ENCODE measurements around the gene SLC17A7. TPM values are rescaled to one million over a fixed set of nuclear protein-coding genes. Genes with fewer than 3 reads are reported as not detected.

Gene SLC17A7
- total and polyA plus RNA-seq, 9 of the 15 experiments (the other 6 are each of a cell fraction or from before 2014, with no cell fraction given), result 1.1 to 15.7 (median 2.4) TPM

DNA sequence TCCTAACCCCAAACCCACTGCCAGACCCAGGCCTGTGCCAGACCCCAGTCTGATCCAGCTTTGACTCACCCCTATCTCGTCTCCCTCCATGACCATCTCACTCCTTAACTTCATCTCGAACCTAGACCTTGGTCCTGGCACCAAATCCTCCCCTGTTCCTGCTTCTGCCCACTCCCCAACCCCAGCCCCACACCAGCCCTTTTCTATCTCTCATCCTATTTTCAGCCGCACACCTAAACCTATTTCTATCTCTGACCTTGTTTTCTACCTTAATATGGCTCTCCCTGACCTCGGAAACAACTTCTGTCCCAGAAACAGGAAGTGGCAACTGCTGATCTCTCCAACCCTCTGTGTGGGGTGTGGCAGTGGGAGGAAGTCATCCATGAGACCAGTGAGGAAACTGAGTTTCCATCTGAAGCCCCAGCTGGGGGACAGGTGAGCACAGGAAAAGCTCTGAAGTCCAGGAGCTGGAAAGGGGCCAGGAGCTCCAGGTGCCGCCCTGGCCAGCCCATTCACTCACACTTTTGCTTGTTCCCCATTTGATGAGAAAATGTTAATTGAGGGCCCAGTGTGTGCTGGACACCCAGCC is 31.8 kb downstream of the SLC17A7 start (continued):
- no peak for TF ChIP-seq PHB (CRISPR knock-in tag; IDR thresholded peaks at IDR 0.05)
- TF ChIP-seq, protein P1, sequence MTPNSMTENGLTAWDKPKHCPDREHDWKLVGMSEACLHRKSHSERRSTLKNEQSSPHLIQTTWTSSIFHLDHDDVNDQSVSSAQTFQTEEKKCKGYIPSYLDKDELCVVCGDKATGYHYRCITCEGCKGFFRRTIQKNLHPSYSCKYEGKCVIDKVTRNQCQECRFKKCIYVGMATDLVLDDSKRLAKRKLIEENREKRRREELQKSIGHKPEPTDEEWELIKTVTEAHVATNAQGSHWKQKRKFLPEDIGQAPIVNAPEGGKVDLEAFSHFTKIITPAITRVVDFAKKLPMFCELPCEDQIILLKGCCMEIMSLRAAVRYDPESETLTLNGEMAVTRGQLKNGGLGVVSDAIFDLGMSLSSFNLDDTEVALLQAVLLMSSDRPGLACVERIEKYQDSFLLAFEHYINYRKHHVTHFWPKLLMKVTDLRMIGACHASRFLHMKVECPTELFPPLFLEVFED (CRISPR knock-in tag; conservative IDR thresholded peaks at IDR 0.05), result 0 out of 2 replicates have a peak, but pooled peaks have one; percentile 61
- TF ChIP-seq, protein P2, sequence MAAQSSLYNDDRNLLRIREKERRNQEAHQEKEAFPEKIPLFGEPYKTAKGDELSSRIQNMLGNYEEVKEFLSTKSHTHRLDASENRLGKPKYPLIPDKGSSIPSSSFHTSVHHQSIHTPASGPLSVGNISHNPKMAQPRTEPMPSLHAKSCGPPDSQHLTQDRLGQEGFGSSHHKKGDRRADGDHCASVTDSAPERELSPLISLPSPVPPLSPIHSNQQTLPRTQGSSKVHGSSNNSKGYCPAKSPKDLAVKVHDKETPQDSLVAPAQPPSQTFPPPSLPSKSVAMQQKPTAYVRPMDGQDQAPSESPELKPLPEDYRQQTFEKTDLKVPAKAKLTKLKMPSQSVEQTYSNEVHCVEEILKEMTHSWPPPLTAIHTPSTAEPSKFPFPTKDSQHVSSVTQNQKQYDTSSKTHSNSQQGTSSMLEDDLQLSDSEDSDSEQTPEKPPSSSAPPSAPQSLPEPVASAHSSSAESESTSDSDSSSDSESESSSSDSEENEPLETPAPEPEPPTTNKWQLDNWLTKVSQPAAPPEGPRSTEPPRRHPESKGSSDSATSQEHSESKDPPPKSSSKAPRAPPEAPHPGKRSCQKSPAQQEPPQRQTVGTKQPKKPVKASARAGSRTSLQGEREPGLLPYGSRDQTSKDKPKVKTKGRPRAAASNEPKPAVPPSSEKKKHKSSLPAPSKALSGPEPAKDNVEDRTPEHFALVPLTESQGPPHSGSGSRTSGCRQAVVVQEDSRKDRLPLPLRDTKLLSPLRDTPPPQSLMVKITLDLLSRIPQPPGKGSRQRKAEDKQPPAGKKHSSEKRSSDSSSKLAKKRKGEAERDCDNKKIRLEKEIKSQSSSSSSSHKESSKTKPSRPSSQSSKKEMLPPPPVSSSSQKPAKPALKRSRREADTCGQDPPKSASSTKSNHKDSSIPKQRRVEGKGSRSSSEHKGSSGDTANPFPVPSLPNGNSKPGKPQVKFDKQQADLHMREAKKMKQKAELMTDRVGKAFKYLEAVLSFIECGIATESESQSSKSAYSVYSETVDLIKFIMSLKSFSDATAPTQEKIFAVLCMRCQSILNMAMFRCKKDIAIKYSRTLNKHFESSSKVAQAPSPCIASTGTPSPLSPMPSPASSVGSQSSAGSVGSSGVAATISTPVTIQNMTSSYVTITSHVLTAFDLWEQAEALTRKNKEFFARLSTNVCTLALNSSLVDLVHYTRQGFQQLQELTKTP (IDR thresholded peaks at IDR 0.05; ENCODE audit: low read depth in 1 of 2, partially characterized antibody in 2 of 2), result no peak
- peak; percentile 34; the same call in 1 of the 2 replicates for TF ChIP-seq EHMT2 (IDR thresholded peaks at IDR 0.05)
- no peak for TF ChIP-seq RBM34 (IDR thresholded peaks at IDR 0.05; ENCODE audit: borderline replicate concordance, insufficient read depth, low read length)
- TF ChIP-seq, protein P3, sequence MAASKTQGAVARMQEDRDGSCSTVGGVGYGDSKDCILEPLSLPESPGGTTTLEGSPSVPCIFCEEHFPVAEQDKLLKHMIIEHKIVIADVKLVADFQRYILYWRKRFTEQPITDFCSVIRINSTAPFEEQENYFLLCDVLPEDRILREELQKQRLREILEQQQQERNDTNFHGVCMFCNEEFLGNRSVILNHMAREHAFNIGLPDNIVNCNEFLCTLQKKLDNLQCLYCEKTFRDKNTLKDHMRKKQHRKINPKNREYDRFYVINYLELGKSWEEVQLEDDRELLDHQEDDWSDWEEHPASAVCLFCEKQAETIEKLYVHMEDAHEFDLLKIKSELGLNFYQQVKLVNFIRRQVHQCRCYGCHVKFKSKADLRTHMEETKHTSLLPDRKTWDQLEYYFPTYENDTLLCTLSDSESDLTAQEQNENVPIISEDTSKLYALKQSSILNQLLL (CRISPR knock-in tag; IDR thresholded peaks at IDR 0.05; ENCODE audit: borderline replicate concordance), result no peak
- no peak for TF ChIP-seq PHF8 (IDR thresholded peaks at IDR 0.05; ENCODE audit: borderline replicate concordance, low read length)
- TF ChIP-seq SUPT5H (IDR thresholded peaks at IDR 0.05), result peak; percentile 52
- TF ChIP-seq TCF7L2 (IDR thresholded peaks at IDR 0.05; ENCODE audit: low read depth, low read length), result no peak
- TF ChIP-seq, protein P4, sequence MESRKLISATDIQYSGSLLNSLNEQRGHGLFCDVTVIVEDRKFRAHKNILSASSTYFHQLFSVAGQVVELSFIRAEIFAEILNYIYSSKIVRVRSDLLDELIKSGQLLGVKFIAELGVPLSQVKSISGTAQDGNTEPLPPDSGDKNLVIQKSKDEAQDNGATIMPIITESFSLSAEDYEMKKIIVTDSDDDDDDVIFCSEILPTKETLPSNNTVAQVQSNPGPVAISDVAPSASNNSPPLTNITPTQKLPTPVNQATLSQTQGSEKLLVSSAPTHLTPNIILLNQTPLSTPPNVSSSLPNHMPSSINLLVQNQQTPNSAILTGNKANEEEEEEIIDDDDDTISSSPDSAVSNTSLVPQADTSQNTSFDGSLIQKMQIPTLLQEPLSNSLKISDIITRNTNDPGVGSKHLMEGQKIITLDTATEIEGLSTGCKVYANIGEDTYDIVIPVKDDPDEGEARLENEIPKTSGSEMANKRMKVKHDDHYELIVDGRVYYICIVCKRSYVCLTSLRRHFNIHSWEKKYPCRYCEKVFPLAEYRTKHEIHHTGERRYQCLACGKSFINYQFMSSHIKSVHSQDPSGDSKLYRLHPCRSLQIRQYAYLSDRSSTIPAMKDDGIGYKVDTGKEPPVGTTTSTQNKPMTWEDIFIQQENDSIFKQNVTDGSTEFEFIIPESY (CRISPR knock-in tag; IDR thresholded peaks at IDR 0.05), result no peak
- TF ChIP-seq, protein P5, sequence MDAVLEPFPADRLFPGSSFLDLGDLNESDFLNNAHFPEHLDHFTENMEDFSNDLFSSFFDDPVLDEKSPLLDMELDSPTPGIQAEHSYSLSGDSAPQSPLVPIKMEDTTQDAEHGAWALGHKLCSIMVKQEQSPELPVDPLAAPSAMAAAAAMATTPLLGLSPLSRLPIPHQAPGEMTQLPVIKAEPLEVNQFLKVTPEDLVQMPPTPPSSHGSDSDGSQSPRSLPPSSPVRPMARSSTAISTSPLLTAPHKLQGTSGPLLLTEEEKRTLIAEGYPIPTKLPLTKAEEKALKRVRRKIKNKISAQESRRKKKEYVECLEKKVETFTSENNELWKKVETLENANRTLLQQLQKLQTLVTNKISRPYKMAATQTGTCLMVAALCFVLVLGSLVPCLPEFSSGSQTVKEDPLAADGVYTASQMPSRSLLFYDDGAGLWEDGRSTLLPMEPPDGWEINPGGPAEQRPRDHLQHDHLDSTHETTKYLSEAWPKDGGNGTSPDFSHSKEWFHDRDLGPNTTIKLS (IDR thresholded peaks at IDR 0.05; ENCODE audit: borderline replicate concordance, low read depth), result no peak
- TF ChIP-seq, protein P6, sequence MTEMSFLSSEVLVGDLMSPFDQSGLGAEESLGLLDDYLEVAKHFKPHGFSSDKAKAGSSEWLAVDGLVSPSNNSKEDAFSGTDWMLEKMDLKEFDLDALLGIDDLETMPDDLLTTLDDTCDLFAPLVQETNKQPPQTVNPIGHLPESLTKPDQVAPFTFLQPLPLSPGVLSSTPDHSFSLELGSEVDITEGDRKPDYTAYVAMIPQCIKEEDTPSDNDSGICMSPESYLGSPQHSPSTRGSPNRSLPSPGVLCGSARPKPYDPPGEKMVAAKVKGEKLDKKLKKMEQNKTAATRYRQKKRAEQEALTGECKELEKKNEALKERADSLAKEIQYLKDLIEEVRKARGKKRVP (CRISPR knock-in tag; IDR thresholded peaks at IDR 0.05), result no peak
